Keratinocyte (primary cell): Measurements from ENCODE around the gene ITGA2.

Experiments used
- EZH2 ChIP-seq: IDR thresholded peaks from one replicate; pipeline ENCODE4 v1.6.1; 2012; ENCODE audit warnings: inconsistent platforms, mild to moderate bottlenecking, low read length, moderate library complexity
- TF ChIP-seq, protein P1 (sequence below), 3 experiments: IDR thresholded peaks in 1 of 3; conservative IDR thresholded peaks in 1 of 3; optimal IDR thresholded peaks in 1 of 3; 2 replicates in 2 of 3; 3 replicates in 1 of 3; pipeline versions ENCODE3 to v1.5.1; 2011; ENCODE audit warnings: low read length in 3 of 3, mild to moderate bottlenecking in 3 of 3, moderate library complexity in 2 of 3, control low read depth in 1 of 3, inconsistent platforms in 1 of 3; ENCODE audit not compliant: insufficient read depth in 2 of 3; ENCODE audit errors: extremely low read depth in 1 of 3

GRCh38 chr5:53109056-53109442 is 119.9 kb downstream of the ITGA2 start:
- TF ChIP-seq, protein P1, sequence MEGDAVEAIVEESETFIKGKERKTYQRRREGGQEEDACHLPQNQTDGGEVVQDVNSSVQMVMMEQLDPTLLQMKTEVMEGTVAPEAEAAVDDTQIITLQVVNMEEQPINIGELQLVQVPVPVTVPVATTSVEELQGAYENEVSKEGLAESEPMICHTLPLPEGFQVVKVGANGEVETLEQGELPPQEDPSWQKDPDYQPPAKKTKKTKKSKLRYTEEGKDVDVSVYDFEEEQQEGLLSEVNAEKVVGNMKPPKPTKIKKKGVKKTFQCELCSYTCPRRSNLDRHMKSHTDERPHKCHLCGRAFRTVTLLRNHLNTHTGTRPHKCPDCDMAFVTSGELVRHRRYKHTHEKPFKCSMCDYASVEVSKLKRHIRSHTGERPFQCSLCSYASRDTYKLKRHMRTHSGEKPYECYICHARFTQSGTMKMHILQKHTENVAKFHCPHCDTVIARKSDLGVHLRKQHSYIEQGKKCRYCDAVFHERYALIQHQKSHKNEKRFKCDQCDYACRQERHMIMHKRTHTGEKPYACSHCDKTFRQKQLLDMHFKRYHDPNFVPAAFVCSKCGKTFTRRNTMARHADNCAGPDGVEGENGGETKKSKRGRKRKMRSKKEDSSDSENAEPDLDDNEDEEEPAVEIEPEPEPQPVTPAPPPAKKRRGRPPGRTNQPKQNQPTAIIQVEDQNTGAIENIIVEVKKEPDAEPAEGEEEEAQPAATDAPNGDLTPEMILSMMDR (optimal IDR thresholded peaks at IDR 0.05 in 1 of 3, IDR thresholded peaks at IDR 0.05 in 1 of 3, conservative IDR thresholded peaks at IDR 0.05 in 1 of 3; ENCODE audit: extremely low read depth in 1 of 3, insufficient read depth in 2 of 3, low read length in 3 of 3): no peak
- no peak for TF ChIP-seq EZH2
